ENCODE data around the gene VMP1.
"Not testable (repeated sequence)": the region's sequence is repeated elsewhere in the genome, so short reads cannot be mapped to it uniquely, and the experiment has no call there.

VMP1 gene

GRCh38 chr17:59811209-59811608 is 103.8 kb downstream of the VMP1 start:
- no peak for DNase-seq (ENCODE audit: low spot score)

- no peak for DNase-seq (ENCODE audit: low spot score)
Measured at GRCh38 chr17:59812139-59812538, 104.7 kb downstream of the VMP1 start.

- DNase-seq (ENCODE audit: low spot score) = no peak
Measured at GRCh38 chr17:59814276-59814675, 106.8 kb downstream of the VMP1 start.

- DNase-seq (ENCODE audit: low spot score) = no peak
Measured at GRCh38 chr17:59814685-59815084, 107.2 kb downstream of the VMP1 start.

- no peak for DNase-seq (ENCODE audit: low spot score)
Measured at GRCh38 chr17:59815965-59816364, 108.5 kb downstream of the VMP1 start.

- peak; percentile 43 for DNase-seq (ENCODE audit: low spot score)
Measured at GRCh38 chr17:59825533-59826322, 118.3 kb downstream of the VMP1 start.

- no peak for DNase-seq (ENCODE audit: low spot score)
Measured at GRCh38 chr17:59826706-59827453, 119.4 kb downstream of the VMP1 start.

GRCh38 chr17:59827721-59828477 is 120.4 kb downstream of the VMP1 start:
- no peak for DNase-seq (ENCODE audit: low spot score)

GRCh38 chr17:59828478-59828760 is 121.0 kb downstream of the VMP1 start:
- no peak for DNase-seq (ENCODE audit: low spot score)

GRCh38 chr17:59828819-59829216 is 121.4 kb downstream of the VMP1 start:
- not testable (repeated sequence) for DNase-seq (ENCODE audit: low spot score)

GRCh38 chr17:59829217-59830006 is 122.0 kb downstream of the VMP1 start:
- peak; percentile 86 for DNase-seq (ENCODE audit: low spot score)

- no peak for DNase-seq (ENCODE audit: low spot score)
Measured at GRCh38 chr17:59830007-59830630, 122.7 kb downstream of the VMP1 start.

- no peak for DNase-seq (ENCODE audit: low spot score)
Measured at GRCh38 chr17:59830846-59831486, 123.5 kb downstream of the VMP1 start.

- DNase-seq (ENCODE audit: low spot score) = no peak
Measured at GRCh38 chr17:59832883-59833379, 125.5 kb downstream of the VMP1 start.

GRCh38 chr17:59837308-59838051 is 130.0 kb downstream of the VMP1 start:
- peak; percentile 88 for DNase-seq (ENCODE audit: low spot score)

GRCh38 chr17:59838052-59838916 is 130.8 kb downstream of the VMP1 start:
- no peak for DNase-seq (ENCODE audit: low spot score)

- DNase-seq (ENCODE audit: low spot score) = no peak
Measured at GRCh38 chr17:59839651-59840328, 132.3 kb downstream of the VMP1 start.

- DNase-seq (ENCODE audit: low spot score) = no peak
Measured at GRCh38 chr17:59840329-59841090, 133.1 kb downstream of the VMP1 start.
